ENCODE data around the gene SMC2. TPM values are rescaled to one million over a fixed set of nuclear protein-coding genes. Genes with fewer than 3 reads are reported as not detected.

SMC2 gene
- polyA plus RNA-seq (2011; rRNA removed) (28.4 and 43.3 TPM in 2 replicates), polyA plus RNA-seq (2017; fragmentation: RNase III; extraction: RNeasy Plus Mini Kit Qiagen cat#74134 plus additional on column Dnase treatment) (33.1 to 35.5 TPM (median 33.9 TPM) in 3 replicates), polyA minus RNA-seq (2011; rRNA and poly(A)+ RNA removed) (14.5 and 15.5 TPM in 2 replicates)
- polyA plus RNA-seq (2012; cell fraction: cytosol; rRNA removed): 5.5 and 5.7 TPM in 2 replicates
- polyA plus RNA-seq (2012; cell fraction: nucleus; rRNA removed): 5.0 and 7.3 TPM in 2 replicates

GRCh38 chr9:104093647-104094533 lies at the start of gene SMC2:
Gene SMC2 (plus strand): TSS chr9:104094309. CDS start chr9:104095385, 1,076 bp downstream.
- CTCF ChIA-PET: interaction anchor here (1.2 to 1.4 kb wide), 2 partner anchors 10 to 296 kb away, joined by 3 read pairs; no protein-coding TSS in a partner anchor
- WGBS (ENCODE audit: missing lambda C conversion rate): under 1% methylated on average over 48 of the region's 58 CpGs
- POLR2A ChIA-PET: interaction anchor here (0.7 to 1.4 kb wide), 2 partner anchors 290 to 653 kb away, joined by 3 to 5 read pairs; partner anchors contain the start of gene NIPSNAP3A
- H3K4me3 ChIP-seq: peak within 1 kb of the TSS; percentile 56
- no peaks in the 10 kb centered on the region for H3K9me3 ChIP-seq
- peak within 1 kb of the TSS; percentile 85 for H3K4me2 ChIP-seq
- ATAC-seq: peak; percentile 95 to 97
- peak within 1 kb of the TSS; percentile 92 to 93 for H3K27ac ChIP-seq
- DNase-seq (ENCODE audit: low read depth in 1 of 2, low spot score in 1 of 2): peak; percentile 87 to 91
- peaks cover 19% of the 10 kb centered on the region; the same call in 2 of the 3 replicates for H3K4me1 ChIP-seq
- no peak for FAIRE-seq
- TF ChIP-seq KDM5A (IDR thresholded peaks at IDR 0.05): peak; percentile 58
- no peak for TF ChIP-seq HOXA7 (CRISPR knock-in tag; IDR thresholded peaks at IDR 0.05)
- TF ChIP-seq FOXS1 (CRISPR knock-in tag; IDR thresholded peaks at IDR 0.05): no peak
- no peak for TF ChIP-seq SREBF2 (IDR thresholded peaks at IDR 0.05)
- no peak for TF ChIP-seq RARB (CRISPR knock-in tag; IDR thresholded peaks at IDR 0.05)
- TF ChIP-seq ZFP36 (IDR thresholded peaks at IDR 0.05; ENCODE audit: borderline replicate concordance, partially characterized antibody): no peak
- TF ChIP-seq, protein P1, sequence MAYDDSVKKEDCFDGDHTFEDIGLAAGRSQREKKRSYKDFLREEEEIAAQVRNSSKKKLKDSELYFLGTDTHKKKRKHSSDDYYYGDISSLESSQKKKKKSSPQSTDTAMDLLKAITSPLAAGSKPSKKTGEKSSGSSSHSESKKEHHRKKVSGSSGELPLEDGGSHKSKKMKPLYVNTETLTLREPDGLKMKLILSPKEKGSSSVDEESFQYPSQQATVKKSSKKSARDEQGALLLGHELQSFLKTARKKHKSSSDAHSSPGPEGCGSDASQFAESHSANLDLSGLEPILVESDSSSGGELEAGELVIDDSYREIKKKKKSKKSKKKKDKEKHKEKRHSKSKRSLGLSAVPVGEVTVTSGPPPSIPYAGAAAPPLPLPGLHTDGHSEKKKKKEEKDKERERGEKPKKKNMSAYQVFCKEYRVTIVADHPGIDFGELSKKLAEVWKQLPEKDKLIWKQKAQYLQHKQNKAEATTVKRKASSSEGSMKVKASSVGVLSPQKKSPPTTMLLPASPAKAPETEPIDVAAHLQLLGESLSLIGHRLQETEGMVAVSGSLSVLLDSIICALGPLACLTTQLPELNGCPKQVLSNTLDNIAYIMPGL (CRISPR knock-in tag; IDR thresholded peaks at IDR 0.05; ENCODE audit: borderline replicate concordance): no peak
- peak; percentile 60; the same call in 1 of the 2 replicates for TF ChIP-seq PHF8 (IDR thresholded peaks at IDR 0.05; ENCODE audit: borderline replicate concordance, low read depth)
- TF ChIP-seq GATA3 (IDR thresholded peaks at IDR 0.05; ENCODE audit: borderline replicate concordance): no peak
- no peak for TF ChIP-seq CHD2 (IDR thresholded peaks at IDR 0.05; ENCODE audit: low read length, partially characterized antibody)
- no peak for TF ChIP-seq POLR2AphosphoS2 (conservative IDR thresholded peaks at IDR 0.05; ENCODE audit: low read length)
- TF ChIP-seq, protein P2, sequence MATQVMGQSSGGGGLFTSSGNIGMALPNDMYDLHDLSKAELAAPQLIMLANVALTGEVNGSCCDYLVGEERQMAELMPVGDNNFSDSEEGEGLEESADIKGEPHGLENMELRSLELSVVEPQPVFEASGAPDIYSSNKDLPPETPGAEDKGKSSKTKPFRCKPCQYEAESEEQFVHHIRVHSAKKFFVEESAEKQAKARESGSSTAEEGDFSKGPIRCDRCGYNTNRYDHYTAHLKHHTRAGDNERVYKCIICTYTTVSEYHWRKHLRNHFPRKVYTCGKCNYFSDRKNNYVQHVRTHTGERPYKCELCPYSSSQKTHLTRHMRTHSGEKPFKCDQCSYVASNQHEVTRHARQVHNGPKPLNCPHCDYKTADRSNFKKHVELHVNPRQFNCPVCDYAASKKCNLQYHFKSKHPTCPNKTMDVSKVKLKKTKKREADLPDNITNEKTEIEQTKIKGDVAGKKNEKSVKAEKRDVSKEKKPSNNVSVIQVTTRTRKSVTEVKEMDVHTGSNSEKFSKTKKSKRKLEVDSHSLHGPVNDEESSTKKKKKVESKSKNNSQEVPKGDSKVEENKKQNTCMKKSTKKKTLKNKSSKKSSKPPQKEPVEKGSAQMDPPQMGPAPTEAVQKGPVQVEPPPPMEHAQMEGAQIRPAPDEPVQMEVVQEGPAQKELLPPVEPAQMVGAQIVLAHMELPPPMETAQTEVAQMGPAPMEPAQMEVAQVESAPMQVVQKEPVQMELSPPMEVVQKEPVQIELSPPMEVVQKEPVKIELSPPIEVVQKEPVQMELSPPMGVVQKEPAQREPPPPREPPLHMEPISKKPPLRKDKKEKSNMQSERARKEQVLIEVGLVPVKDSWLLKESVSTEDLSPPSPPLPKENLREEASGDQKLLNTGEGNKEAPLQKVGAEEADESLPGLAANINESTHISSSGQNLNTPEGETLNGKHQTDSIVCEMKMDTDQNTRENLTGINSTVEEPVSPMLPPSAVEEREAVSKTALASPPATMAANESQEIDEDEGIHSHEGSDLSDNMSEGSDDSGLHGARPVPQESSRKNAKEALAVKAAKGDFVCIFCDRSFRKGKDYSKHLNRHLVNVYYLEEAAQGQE (IDR thresholded peaks at IDR 0.05): no peak
- TF ChIP-seq FOSB (CRISPR knock-in tag; IDR thresholded peaks at IDR 0.05): no peak
- no peak for TF ChIP-seq MYC (IDR thresholded peaks at IDR 0.05; ENCODE audit: borderline replicate concordance, low read length)
- no peak for TF ChIP-seq FOSL2 (IDR thresholded peaks at IDR 0.05)
- no peak for TF ChIP-seq FOSL2 (CRISPR knock-in tag; IDR thresholded peaks at IDR 0.05)
- no peak for TF ChIP-seq SMC3 (IDR thresholded peaks at IDR 0.05)
- TF ChIP-seq, protein P3, sequence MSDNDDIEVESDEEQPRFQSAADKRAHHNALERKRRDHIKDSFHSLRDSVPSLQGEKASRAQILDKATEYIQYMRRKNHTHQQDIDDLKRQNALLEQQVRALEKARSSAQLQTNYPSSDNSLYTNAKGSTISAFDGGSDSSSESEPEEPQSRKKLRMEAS (IDR thresholded peaks at IDR 0.05): peak; percentile 38; the same call in 1 of the 2 replicates
- no peak for TF ChIP-seq ZC3H11A (IDR thresholded peaks at IDR 0.05)
- TF ChIP-seq, protein P4, sequence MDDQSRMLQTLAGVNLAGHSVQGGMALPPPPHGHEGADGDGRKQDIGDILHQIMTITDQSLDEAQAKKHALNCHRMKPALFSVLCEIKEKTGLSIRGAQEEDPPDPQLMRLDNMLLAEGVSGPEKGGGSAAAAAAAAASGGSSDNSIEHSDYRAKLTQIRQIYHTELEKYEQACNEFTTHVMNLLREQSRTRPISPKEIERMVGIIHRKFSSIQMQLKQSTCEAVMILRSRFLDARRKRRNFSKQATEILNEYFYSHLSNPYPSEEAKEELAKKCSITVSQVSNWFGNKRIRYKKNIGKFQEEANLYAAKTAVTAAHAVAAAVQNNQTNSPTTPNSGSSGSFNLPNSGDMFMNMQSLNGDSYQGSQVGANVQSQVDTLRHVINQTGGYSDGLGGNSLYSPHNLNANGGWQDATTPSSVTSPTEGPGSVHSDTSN (IDR thresholded peaks at IDR 0.05): no peak
- no peak for TF ChIP-seq RNF2 (IDR thresholded peaks at IDR 0.05; ENCODE audit: borderline replicate concordance, low read depth)
- TF ChIP-seq ESRRA (IDR thresholded peaks at IDR 0.05; ENCODE audit: borderline replicate concordance, low read length): no peak
- TF ChIP-seq MAFK (IDR thresholded peaks at IDR 0.05; ENCODE audit: partially characterized antibody): no peak
- no peak for TF ChIP-seq CEBPB (IDR thresholded peaks at IDR 0.05)
- TF ChIP-seq, protein P5, sequence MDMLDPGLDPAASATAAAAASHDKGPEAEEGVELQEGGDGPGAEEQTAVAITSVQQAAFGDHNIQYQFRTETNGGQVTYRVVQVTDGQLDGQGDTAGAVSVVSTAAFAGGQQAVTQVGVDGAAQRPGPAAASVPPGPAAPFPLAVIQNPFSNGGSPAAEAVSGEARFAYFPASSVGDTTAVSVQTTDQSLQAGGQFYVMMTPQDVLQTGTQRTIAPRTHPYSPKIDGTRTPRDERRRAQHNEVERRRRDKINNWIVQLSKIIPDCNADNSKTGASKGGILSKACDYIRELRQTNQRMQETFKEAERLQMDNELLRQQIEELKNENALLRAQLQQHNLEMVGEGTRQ (IDR thresholded peaks at IDR 0.05): no peak
- no peak for TF ChIP-seq NPAS2 (CRISPR knock-in tag; IDR thresholded peaks at IDR 0.05; ENCODE audit: borderline replicate concordance)
- TF ChIP-seq HOXB5 (CRISPR knock-in tag; IDR thresholded peaks at IDR 0.05): no peak
- TF ChIP-seq JUN (IDR thresholded peaks at IDR 0.05): peak; percentile 72 to 87; a peak in 4 of 5 replicates
- TF ChIP-seq EHMT2 (IDR thresholded peaks at IDR 0.05; ENCODE audit: low read depth): no peak
- TF ChIP-seq CHD4 (IDR thresholded peaks at IDR 0.05; ENCODE audit: borderline replicate concordance): no peak
- TF ChIP-seq CBX2 (IDR thresholded peaks at IDR 0.05; ENCODE audit: borderline replicate concordance, low read depth): no peak

Measured in A549 (cell line).